A549 treated with DMSO at 1 μM for 4 hours (cell line): ENCODE data around the gene GRIN2C. TPM values are rescaled to one million over a fixed set of nuclear protein-coding genes. Genes with fewer than 3 reads are reported as not detected.

Experiments used
- total RNA-seq: library from RNA; stranded (reverse); fragments of 200-300 nt; extraction: Qiagen RNA extraction; gene quantifications from 5 replicates; pipeline ENCODE4 v1.2.3, GENCODE V29; 2022; ENCODE audit warnings: low read depth

GRIN2C gene
- 0.06 to 0.61 TPM (median 0.23 TPM) in 5 replicates for total RNA-seq

DNA sequence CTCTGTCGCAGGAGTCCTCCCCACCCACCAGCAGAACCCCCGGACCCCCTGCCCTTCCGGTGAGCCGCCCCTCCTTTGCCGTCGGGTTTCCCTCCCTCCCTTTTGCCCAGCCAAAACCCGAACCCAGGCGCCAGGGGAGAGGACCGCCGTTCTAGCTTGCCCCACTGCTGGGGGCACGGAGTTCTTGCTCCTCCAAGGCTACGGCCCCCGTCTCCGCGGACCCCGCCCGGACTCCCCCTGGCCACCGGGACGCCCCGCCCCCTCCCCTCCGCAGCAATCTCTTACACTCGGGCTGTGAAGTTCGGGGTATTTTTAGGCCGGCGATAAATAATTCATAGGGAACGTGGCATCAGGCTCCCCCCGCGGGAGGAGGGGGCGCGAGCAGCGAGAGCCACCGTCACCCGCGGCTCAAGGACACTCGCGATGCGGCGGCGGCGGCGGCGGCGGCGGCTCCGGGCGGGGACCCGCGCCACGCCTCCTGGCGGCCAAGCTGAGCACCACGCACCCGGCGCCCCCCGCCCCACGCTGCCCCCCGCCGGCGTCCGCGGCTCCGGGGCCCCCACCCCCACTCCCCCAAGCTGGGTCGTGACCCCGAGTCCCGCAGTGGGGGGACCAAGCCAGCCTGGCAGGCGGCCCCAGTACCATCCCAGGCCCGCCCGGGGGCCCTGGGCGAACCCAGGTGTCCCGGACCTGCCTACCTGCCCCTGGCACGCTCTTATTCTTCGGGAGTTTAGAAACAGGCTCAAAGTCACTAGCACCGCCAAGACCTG is at the start of gene GRIN2C:
Gene GRIN2C (minus strand): TSS at position 427 of the 770 bp plus-strand sequence. CDS start 4,793 bp downstream, outside the sequence.

DNA sequence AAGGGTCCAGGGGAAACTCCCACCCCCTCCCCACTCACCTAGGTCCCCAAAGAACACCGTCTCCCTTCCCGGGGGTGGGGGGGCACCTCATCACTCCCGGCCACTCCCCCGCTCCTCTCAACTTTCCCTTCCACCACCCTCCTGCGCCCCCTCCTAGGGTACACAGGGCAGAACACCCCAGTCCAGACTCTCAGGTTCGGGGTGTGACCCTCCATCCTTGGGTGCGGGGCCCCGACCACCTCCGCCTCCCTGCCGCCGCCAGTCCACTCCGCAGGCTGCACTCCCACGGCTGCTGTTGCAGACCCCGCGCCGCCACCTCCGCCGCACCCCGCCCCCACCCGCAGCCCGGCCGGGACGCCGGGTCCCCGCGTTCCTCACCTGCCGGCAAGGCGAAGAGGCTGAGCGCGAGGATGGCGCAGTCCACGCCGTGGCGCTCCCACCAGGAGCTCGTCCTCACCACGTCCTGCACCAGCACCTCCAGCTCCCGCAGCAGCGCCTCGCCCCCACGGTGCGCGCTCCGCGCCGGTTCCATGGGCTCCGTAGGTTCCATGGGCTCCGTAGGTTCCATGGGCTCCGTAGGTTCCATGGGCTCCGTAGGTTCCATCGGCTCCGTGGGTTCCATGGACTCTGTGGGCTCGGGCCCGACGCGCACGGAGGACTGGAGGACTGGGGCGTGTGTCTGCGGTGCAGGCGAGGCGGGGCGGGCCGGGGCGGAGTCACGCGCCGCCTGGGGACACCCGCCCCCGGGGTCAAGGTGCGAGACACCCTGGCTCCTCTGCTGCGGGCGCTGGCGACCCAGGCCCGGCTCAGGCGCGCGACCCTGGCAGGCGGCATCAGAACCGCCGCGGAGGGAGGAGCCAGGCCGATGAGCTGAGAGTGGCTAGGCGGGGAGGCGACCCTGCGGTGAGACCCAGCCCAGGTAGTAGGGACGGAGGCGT is 33.6 kb upstream of the GRIN2C start, which contains the start of gene FADS6:
Gene FADS6 (minus strand): TSS at position 660 of the 938 bp plus-strand sequence. CDS start 38 bp downstream, at position 622.

DNA sequence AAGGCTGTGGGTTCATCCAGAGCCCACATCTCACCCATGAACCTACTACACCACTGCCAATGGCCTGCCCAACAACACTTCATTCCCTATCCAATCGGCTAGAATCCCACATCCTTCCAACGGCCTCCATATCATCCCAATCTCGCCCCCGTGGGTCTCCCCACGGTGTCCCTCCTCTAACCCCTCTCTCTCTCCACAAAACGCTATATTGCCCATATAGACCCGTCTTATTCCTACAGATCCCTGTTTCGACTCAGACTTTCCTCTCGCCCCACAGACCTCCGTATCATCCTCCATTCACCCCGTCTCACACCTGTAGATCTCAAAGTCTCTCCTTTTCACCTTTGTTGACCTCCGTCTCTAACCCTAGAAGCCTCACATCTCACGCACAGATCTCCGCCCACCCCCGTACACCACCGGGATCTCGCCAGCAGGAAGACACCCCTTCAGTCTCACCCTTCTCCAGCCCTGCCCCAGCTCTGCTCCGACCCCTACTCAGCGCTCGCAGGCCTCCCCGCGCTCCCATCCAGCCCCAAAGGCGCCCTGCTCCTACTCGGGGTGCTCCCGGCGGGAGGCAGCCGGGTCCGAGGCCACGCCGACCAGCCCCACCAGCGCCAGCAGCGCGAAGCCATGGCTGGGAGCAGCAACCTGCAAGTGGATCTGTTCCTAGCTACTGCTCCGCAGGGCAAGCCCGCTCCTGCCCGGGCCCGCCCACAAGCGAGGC is 12.8 kb upstream of the GRIN2C start, which contains the start of gene FDXR:
Gene FDXR (minus strand): TSS at position 682 of the 724 bp plus-strand sequence. CDS start 50 bp downstream, at position 632.

Other genes starting within 250 kb of the GRIN2C start
- not detected in 5 replicates for gene CD300E, start 236.1 kb downstream of the GRIN2C start, total RNA-seq
- gene CD300LF, start 147.0 kb downstream of the GRIN2C start, total RNA-seq: not detected in 5 replicates
- 0.99 to 1.6 TPM (median 1.3 TPM) in 5 replicates for gene RAB37, start 122.6 kb downstream of the GRIN2C start, total RNA-seq
- 35.8 to 49.4 TPM (median 45.3 TPM) in 5 replicates for gene NHERF1, start 111.3 kb downstream of the GRIN2C start, total RNA-seq
- gene NAT9, start 83.5 kb downstream of the GRIN2C start, total RNA-seq: 52.1 to 64.3 TPM (median 56.3 TPM) in 5 replicates
- gene FDXR, start 13.1 kb upstream of the GRIN2C start, total RNA-seq: 54.9 to 76.2 TPM (median 59.9 TPM) in 5 replicates
- gene FADS6, start 33.7 kb upstream of the GRIN2C start, total RNA-seq: 0.10 TPM in 1 of 5 replicates, not detected in the others
- 0.02 to 0.11 TPM (median 0.06 TPM) in 5 replicates for gene USH1G, start 63.4 kb upstream of the GRIN2C start, total RNA-seq
- gene OTOP2, start 64.4 kb upstream of the GRIN2C start, total RNA-seq: 0.06 to 0.18 TPM (median 0.07 TPM) in 5 replicates
- gene OTOP3, start 76.0 kb upstream of the GRIN2C start, total RNA-seq: not detected in 5 replicates
- gene HID1, start 112.9 kb upstream of the GRIN2C start, total RNA-seq: 6.3 to 7.3 TPM (median 7.2 TPM) in 5 replicates
- gene CDR2L, start 127.7 kb upstream of the GRIN2C start, total RNA-seq: 35.3 to 50.0 TPM (median 44.7 TPM) in 5 replicates
- 74.1 to 83.2 TPM (median 79.3 TPM) in 5 replicates for gene MRPL58, start 152.8 kb upstream of the GRIN2C start, total RNA-seq
- 451 to 527 TPM (median 489 TPM) in 5 replicates for gene ATP5PD, start 187.1 kb upstream of the GRIN2C start, total RNA-seq
- gene KCTD2, start 187.3 kb upstream of the GRIN2C start, total RNA-seq: 28.0 to 29.8 TPM (median 29.0 TPM) in 5 replicates
- gene SLC16A5, start 228.1 kb upstream of the GRIN2C start, total RNA-seq: 23.9 to 31.5 TPM (median 27.3 TPM) in 5 replicates